Mesendoderm (in vitro differentiated cells): ENCODE results near the gene ROCK1.
A peak's percentile ranks its signal among the peaks of the same experiment; 100 is the strongest.

Experiments
- DNase-seq: peaks from one replicate; pipeline ENCODE4 v3.0.0; 2013
- H2AK5ac ChIP-seq: 2 replicates; pipeline ENCODE4 v1.6.1; 2013; ENCODE audit warnings: low read length, inconsistent platforms
- H2BK120ac ChIP-seq: 2 replicates; pipeline ENCODE4 v1.6.1; 2013; ENCODE audit warnings: low read depth, mild to moderate bottlenecking, low read length, moderate library complexity, mixed read lengths
- H2BK15ac ChIP-seq: replicated peaks from 2 replicates; pipeline ENCODE4 v1.6.1; 2013; ENCODE audit warnings: low read depth, mild to moderate bottlenecking, moderate library complexity
- H2BK5ac ChIP-seq: 2 replicates; pipeline ENCODE4 v1.6.1; 2013; ENCODE audit warnings: low read length, inconsistent platforms
- H3K18ac ChIP-seq: 2 replicates; pipeline ENCODE4 v1.6.1; 2013; ENCODE audit warnings: mild to moderate bottlenecking, low read length, mixed read lengths
- H3K23ac ChIP-seq: one replicate; pipeline ENCODE4 v1.6.1; 2013; ENCODE audit warnings: low read length
- H3K27ac ChIP-seq: 2 replicates; pipeline ENCODE4 v1.5.1; 2013; ENCODE audit warnings: low read depth, mild to moderate bottlenecking, inconsistent platforms, low read length, moderate library complexity
- H3K27me3 ChIP-seq: 2 replicates; pipeline ENCODE4 v1.6.1; 2013; ENCODE audit warnings: low read length, control low read depth, mild to moderate bottlenecking, inconsistent platforms; ENCODE audit not compliant: insufficient read depth, poor library complexity
- H3K36me3 ChIP-seq: 2 replicates; pipeline ENCODE4 v1.6.1; 2013; ENCODE audit warnings: low read length, inconsistent platforms; ENCODE audit not compliant: control insufficient read depth, insufficient read depth
- H3K4ac ChIP-seq: one replicate; pipeline ENCODE4 v1.6.1; 2013; ENCODE audit warnings: low read depth, mild to moderate bottlenecking, low read length, moderate library complexity
- H3K4me1 ChIP-seq: 2 replicates; pipeline ENCODE4 v1.6.1; 2013; ENCODE audit warnings: low read depth, low read length, inconsistent platforms; ENCODE audit not compliant: control insufficient read depth
- H3K4me2 ChIP-seq: 2 replicates; pipeline ENCODE4 v1.6.1; 2013; ENCODE audit warnings: low read length
- H3K4me3 ChIP-seq: 2 replicates; pipeline ENCODE4 v1.5.1; 2013; ENCODE audit warnings: mild to moderate bottlenecking, low read length
- H3K56ac ChIP-seq: one replicate; pipeline ENCODE4 v1.6.1; 2013; ENCODE audit warnings: low read length
- H3K79me1 ChIP-seq: 2 replicates; pipeline ENCODE4 v1.6.1; 2013; ENCODE audit warnings: low read length, inconsistent platforms
- H3K79me2 ChIP-seq: 2 replicates; pipeline ENCODE4 v1.6.1; 2013; ENCODE audit warnings: mild to moderate bottlenecking, low read length; ENCODE audit not compliant: control insufficient read depth, insufficient read depth
- H3K9ac ChIP-seq: 2 replicates; pipeline ENCODE4 v1.6.1; 2013; ENCODE audit warnings: low read length, inconsistent platforms
- H4K5ac ChIP-seq: one replicate; pipeline ENCODE4 v1.6.1; 2013; ENCODE audit warnings: low read length
- H4K8ac ChIP-seq: one replicate; pipeline ENCODE4 v1.6.1; 2013; ENCODE audit warnings: low read depth, mild to moderate bottlenecking, control low read depth, low read length, moderate library complexity
- WGBS: extraction: QIAGEN DNeasy Blood & Tissue Kit; methylation state at CpG from one replicate; pipeline ENCODE4 v1.1.7; 2013; ENCODE audit warnings: low lambda C conversion rate, missing lambda C conversion rate; ENCODE audit not compliant: insufficient coverage; ENCODE audit errors: extremely low coverage; 5-methylcytosine and 5-hydroxymethylcytosine counted together

ROCK1 gene

GRCh38 chr18:21012308-21012707, 99.3 kb downstream of the ROCK1 start:
- no peak overlapping the region for H2BK5ac ChIP-seq
- no peak overlapping the region for H3K4me2 ChIP-seq
- H3K56ac ChIP-seq = no peak overlapping the region
- no peak overlapping the region for H4K5ac ChIP-seq
- no peak overlapping the region for H3K18ac ChIP-seq
- H2AK5ac ChIP-seq = no peak overlapping the region
- H3K4ac ChIP-seq = no peak overlapping the region
- no peaks in the 10 kb centered on the region for H3K27me3 ChIP-seq
- no peak overlapping the region for H4K8ac ChIP-seq
- H3K23ac ChIP-seq = no peak overlapping the region
- H3K4me3 ChIP-seq = no peak overlapping the region
- H2BK15ac ChIP-seq = no peak overlapping the region
- peak; percentile 19 for DNase-seq
- no peaks in the 10 kb centered on the region for H3K36me3 ChIP-seq
- H3K79me1 ChIP-seq = no peaks in the 10 kb centered on the region
- no peak overlapping the region for H3K27ac ChIP-seq
- no peak overlapping the region for H3K9ac ChIP-seq
- no peak overlapping the region for H2BK120ac ChIP-seq
- H3K79me2 ChIP-seq = no peaks in the 10 kb centered on the region
- H3K4me1 ChIP-seq = no peaks in the 10 kb centered on the region

GRCh38 chr18:21004726-21005125, 106.9 kb downstream of the ROCK1 start:
- Histone ChIP-seq H3K4me2 (no peak overlapping the region), H3K23ac (no peak overlapping the region), H3K56ac (no peak overlapping the region), H3K4ac (no peak overlapping the region), H3K79me2 (no peaks in the 10 kb centered on the region), H3K9ac (no peak overlapping the region), H3K4me3 (no peak overlapping the region), H3K27me3 (no peaks in the 10 kb centered on the region), H2BK120ac (no peak overlapping the region), H3K4me1 (no peaks in the 10 kb centered on the region), H3K79me1 (no peaks in the 10 kb centered on the region), H3K36me3 (no peaks in the 10 kb centered on the region), H3K18ac (no peak overlapping the region), H4K5ac (no peak overlapping the region), H2AK5ac (no peak overlapping the region), H2BK15ac (no peak overlapping the region), H2BK5ac (no peak overlapping the region), H4K8ac (no peak overlapping the region), H3K27ac (no peak overlapping the region)
- no peak for DNase-seq

- Histone ChIP-seq H2AK5ac (no peak overlapping the region), H3K4me2 (no peak overlapping the region), H3K56ac (no peak overlapping the region), H2BK5ac (no peak overlapping the region), H3K79me1 (no peaks in the 10 kb centered on the region), H3K4ac (no peak overlapping the region), H3K23ac (no peak overlapping the region), H3K18ac (no peak overlapping the region), H3K4me1 (no peaks in the 10 kb centered on the region), H3K27me3 (no peaks in the 10 kb centered on the region), H4K5ac (no peak overlapping the region), H2BK15ac (no peak overlapping the region), H3K36me3 (no peaks in the 10 kb centered on the region), H3K4me3 (no peak overlapping the region), H3K9ac (no peak overlapping the region), H2BK120ac (no peak overlapping the region), H4K8ac (no peak overlapping the region), H3K79me2 (no peaks in the 10 kb centered on the region), H3K27ac (no peak overlapping the region)
- no peak for DNase-seq
Observed at GRCh38 chr18:21000667-21001066, 110.9 kb downstream of the ROCK1 start.

- Histone ChIP-seq H3K56ac (no peak overlapping the region), H3K27me3 (no peaks in the 10 kb centered on the region), H4K8ac (no peak overlapping the region), H3K79me2 (no peaks in the 10 kb centered on the region), H3K4ac (no peak overlapping the region), H2BK15ac (no peak overlapping the region), H2BK120ac (no peak overlapping the region), H3K23ac (no peak overlapping the region), H3K4me3 (no peak overlapping the region), H3K4me1 (no peaks in the 10 kb centered on the region), H2BK5ac (no peak overlapping the region), H3K79me1 (peaks cover 2% of the 10 kb centered on the region), H3K4me2 (no peak overlapping the region), H2AK5ac (no peak overlapping the region), H4K5ac (no peak overlapping the region), H3K9ac (no peak overlapping the region), H3K36me3 (no peaks in the 10 kb centered on the region), H3K18ac (no peak overlapping the region), H3K27ac (no peak overlapping the region)
- DNase-seq = no peak
Observed at GRCh38 chr18:20997371-20997770, 114.2 kb downstream of the ROCK1 start.

- peaks cover 2% of the 10 kb centered on the region for H3K79me1 ChIP-seq
- no peak overlapping the region for H2BK120ac ChIP-seq
- H4K8ac ChIP-seq = no peak overlapping the region
- H3K27ac ChIP-seq = no peak overlapping the region
- H3K4me1 ChIP-seq = no peaks in the 10 kb centered on the region
- no peak overlapping the region for H2BK5ac ChIP-seq
- H3K9ac ChIP-seq = no peak overlapping the region
- no peak for DNase-seq
- no peak overlapping the region for H2AK5ac ChIP-seq
- no peak overlapping the region for H3K4me3 ChIP-seq
- H3K56ac ChIP-seq = no peak overlapping the region
- no CpG with 5 or more reads among the region's 1 CpG for WGBS
- no peak overlapping the region for H3K4ac ChIP-seq
- no peak overlapping the region for H2BK15ac ChIP-seq
- H3K4me2 ChIP-seq = no peak overlapping the region
- H4K5ac ChIP-seq = no peak overlapping the region
- H3K79me2 ChIP-seq = no peaks in the 10 kb centered on the region
- H3K23ac ChIP-seq = no peak overlapping the region
- no peaks in the 10 kb centered on the region for H3K27me3 ChIP-seq
- H3K36me3 ChIP-seq = no peaks in the 10 kb centered on the region
- H3K18ac ChIP-seq = no peak overlapping the region
Observed at GRCh38 chr18:20996418-20996817, 115.2 kb downstream of the ROCK1 start.

- no peaks in the 10 kb centered on the region for H3K79me2 ChIP-seq
- H3K27me3 ChIP-seq = no peaks in the 10 kb centered on the region
- no peak overlapping the region for H3K56ac ChIP-seq
- no peak overlapping the region for H2BK120ac ChIP-seq
- H3K27ac ChIP-seq = no peak overlapping the region
- no peak overlapping the region for H2AK5ac ChIP-seq
- H4K8ac ChIP-seq = no peak overlapping the region
- H2BK15ac ChIP-seq = no peak overlapping the region
- H3K18ac ChIP-seq = no peak overlapping the region
- H3K4ac ChIP-seq = no peak overlapping the region
- no peak for DNase-seq
- H3K9ac ChIP-seq = no peak overlapping the region
- no peak overlapping the region for H3K4me2 ChIP-seq
- H3K4me3 ChIP-seq = no peak overlapping the region
- WGBS = no CpG with 5 or more reads among the region's 3 CpGs
- no peak overlapping the region for H2BK5ac ChIP-seq
- H4K5ac ChIP-seq = no peak overlapping the region
- H3K4me1 ChIP-seq = no peaks in the 10 kb centered on the region
- H3K36me3 ChIP-seq = no peaks in the 10 kb centered on the region
- no peaks in the 10 kb centered on the region for H3K79me1 ChIP-seq
- no peak overlapping the region for H3K23ac ChIP-seq
Observed at GRCh38 chr18:20988726-20989125, 122.9 kb downstream of the ROCK1 start.
